Stimulated activated CD4-positive, alpha-beta T cell treated with anti-CD3 and anti-CD28 coated beads, Interleukin-2, amount 100 ng/mL, for 24 hours (primary cell): ENCODE data around the gene CLASP1.
"Not testable (repeated sequence)": the region's sequence is repeated elsewhere in the genome, so short reads cannot be mapped to it uniquely, and the experiment has no call there.

Experiments used
- DNase-seq, 2 donors: peaks; one replicate each; pipeline ENCODE4 v3.0.0-alpha.2; 2020

Gene CLASP1

GRCh38 chr2:121498731-121499130 lies 150.5 kb downstream of the CLASP1 start:
- no peak for DNase-seq

DNA sequence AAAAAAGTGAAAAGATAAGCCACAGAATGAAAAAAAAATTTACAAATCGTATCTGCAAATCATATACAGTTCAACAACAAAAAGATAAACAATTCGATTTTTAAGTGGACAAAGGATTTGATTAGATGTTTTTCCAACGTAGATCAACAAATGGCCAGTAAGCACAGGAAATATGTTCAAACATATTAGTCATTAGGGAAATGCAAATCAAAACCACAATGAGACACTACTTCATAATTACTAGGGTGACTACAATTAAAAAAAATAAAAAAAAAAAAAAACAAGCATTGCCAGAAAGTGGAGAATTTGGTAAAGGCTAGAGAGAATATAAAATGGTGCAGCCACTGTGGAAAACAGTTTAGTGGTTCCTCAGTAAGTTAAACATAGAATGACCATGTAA lies 156.9 kb downstream of the CLASP1 start:
- DNase-seq = no peak

- no peak for DNase-seq
These were observed 157.7 kb downstream of the CLASP1 start for GRCh38 chr2:121491518-121491917.

DNA sequence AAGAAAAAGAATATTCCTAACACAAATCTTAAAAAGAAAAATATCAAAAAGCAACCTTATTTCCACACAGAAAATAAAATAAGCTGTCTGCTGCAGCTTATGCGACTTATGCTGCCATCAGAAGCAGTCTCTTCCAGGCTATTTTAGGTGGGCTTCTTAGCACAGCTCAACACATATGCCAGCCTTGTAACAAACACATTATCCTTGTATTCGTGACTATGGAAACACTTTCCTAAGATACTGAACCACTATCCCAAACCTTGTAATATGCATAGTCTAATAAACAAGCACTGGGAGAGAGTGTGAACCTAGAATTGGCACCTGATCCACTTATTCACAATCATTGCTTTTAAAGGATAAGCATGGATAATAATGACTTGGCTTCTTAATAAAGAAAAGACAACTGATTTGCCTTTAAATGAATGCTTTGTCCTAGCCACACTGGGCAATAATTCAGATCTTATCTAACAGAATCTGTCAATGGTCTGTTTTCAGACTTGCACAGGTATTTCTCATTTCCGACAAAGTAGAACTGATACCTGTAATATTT lies 158.6 kb downstream of the CLASP1 start:
- no peak for DNase-seq

GRCh38 chr2:121489911-121490583 lies 159.2 kb downstream of the CLASP1 start:
- no peak for DNase-seq

DNA sequence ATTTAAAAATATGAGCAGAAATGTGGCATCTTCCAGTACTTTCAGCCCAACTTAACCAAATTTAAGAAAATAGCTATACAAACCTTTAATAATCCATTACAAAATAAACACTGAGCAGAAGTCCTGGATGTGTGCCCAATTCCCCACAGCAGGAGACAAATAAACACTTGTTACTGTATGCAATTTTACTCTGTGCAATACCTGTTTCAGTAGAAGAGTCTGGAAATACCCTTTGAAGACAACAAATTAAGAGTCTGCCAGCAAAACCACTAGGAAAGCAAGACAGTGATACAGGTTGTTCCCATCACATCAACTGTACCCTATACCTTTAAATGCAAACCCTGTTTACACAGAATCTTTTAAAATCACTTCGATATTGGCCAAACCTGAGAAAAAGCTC lies 160.0 kb downstream of the CLASP1 start:
- DNase-seq = no peak

DNA sequence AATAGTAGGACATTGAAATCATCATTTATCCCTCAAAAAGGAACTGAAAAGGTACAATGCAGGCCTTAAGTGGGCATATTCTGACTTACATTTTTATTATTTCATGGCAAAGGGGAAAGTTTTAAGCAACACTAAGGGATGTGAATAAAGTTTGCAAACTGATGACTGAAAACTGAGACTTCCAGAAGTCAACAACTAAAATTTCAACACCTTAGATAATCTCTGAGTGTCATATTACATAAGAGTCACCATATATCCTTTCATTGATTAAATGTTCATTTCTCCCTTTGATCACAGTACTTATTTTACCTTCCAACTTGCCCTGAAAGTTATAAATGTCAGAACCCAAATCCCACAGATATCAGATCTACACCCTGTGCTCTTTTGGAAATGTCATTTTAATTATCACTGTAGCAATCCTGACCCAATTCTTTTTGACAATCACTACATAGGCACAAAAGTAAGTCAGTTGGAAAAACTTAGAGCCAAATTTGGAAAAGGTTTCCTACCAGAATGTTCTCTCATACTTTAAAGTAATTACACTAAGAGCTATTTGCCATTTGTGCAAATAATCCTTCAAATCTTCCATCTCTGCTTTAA lies 163.0 kb downstream of the CLASP1 start:
- DNase-seq = no peak

GRCh38 chr2:121485039-121485438 lies 164.2 kb downstream of the CLASP1 start:
- no peak for DNase-seq

DNA sequence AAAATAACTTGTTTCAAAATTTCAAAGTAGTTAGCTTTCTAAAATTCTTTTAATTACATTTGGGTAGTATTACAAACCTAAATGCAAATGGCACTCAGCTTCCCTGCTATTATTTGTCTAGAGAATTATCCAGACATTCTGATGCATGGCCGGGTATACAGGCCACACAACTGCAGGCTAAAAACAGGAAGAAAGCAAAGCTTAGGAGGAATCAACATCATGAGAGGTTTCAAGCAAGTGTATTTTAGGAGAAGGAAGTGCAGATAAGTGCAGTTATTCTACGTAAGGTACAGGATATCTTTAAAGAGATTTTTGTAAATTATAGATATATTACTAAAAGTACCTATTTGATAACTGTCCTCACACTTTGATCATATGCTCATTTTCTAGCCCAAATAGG lies 165.4 kb downstream of the CLASP1 start:
- no peak for DNase-seq

- no peak for DNase-seq
These were observed 166.2 kb downstream of the CLASP1 start for GRCh38 chr2:121483021-121483420.

- no peak for DNase-seq
These were observed 168.4 kb downstream of the CLASP1 start for GRCh38 chr2:121480826-121481225.

DNA sequence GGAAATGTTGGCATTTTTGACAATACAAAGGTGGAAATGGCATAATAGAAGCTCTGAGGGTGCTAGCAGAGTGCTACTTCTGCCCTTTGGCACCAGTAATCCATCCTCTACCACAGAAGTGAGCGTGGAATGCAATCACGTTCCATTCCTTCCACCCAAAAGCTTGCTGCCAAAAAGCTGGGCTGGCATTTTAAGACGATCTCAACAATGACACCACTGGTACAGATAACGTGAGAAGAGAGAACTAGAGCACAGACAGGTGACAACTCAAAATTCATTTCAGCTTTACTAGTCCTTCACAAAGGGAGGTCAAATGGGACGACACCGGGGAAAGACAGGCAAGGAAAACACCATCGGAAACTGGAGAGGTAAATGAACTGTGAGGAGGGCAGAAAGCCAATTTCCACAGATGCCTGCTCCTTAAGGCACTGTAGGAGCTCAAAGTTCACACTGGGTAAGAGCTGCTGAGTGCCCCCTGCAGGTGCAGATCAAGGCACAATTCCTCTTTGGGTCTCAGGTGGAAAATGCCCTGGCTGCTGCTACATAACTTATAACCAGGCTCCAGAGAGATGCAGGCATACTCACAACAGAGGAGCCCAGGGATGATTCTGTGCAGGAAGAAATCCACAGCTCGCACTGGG lies 169.3 kb downstream of the CLASP1 start:
- DNase-seq = no peak

DNA sequence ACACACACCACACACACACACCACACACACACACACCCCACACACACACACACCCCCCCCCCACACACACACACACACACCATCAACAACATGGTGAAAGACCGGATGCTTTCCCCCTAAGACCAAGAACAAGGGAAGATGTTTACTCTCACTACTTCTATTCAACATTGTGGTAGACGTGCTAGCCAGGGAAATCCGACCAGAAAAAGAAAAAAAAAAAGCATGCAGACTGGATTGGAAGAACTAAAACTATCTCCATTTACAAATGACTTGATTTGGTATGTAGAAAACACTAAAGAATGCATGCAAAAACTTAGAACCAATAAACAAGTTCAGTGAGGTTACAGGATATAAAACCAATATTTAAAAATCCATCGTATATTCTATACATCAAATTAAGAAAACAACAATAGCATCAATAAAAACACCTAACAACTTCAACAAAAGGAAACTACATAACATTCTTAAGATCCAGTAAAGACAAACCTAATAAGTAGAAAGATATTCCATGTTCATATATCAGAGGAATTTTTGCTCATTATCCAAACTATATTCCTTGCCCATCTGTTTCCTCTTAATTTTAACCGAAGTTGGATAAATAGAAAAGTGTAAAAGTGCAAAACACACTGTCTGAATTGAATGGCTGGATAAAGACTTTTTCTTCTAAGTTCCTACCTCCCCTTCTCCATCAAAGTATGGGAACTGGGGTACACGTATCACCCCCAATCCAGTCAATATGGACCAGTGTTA lies 170.1 kb downstream of the CLASP1 start:
- DNase-seq = no peak

DNA sequence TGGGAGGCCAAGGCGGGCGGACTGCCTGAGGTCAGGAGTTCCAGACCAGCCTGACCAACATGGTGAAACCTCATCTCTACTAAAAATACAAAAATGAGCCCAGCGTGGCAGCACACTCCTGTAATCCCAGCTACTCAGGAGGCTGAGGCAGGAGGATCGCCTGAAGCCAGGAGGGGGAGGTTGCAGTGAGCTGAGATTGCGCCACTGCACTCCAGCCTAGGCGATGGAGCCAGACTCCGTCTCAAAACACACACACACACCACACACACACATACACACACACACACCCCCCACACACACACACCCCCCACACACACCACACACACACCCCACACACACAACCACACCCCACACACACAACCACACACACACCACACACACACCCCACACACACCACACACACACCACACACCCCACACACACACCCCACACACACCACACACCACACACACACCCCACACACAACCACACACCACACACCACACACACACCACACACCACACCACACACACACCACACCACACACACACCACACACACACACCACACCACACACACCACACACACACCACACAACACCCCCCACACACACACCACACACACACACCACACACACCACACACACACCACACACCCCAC lies 170.8 kb downstream of the CLASP1 start:
- DNase-seq = not testable (repeated sequence)

DNA sequence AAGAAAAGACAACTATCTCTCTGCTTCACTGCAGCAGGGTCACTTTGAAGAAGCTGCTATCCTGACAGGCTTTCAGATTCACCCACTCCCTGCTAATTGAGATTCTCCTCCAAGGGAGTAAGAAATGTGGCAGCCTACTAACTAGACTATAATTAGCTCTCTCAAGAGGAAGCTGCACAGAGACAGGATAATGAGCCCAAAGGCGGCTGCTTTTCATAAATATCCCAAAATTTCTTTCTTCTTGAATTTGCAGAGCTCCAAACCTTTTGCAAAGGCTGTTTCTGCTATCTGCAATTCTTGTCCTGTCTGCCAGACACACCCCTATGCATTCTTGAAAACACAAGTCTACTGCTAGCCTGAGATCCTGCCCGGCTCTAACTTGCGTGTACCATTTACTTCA lies 172.6 kb downstream of the CLASP1 start:
- no peak for DNase-seq

DNA sequence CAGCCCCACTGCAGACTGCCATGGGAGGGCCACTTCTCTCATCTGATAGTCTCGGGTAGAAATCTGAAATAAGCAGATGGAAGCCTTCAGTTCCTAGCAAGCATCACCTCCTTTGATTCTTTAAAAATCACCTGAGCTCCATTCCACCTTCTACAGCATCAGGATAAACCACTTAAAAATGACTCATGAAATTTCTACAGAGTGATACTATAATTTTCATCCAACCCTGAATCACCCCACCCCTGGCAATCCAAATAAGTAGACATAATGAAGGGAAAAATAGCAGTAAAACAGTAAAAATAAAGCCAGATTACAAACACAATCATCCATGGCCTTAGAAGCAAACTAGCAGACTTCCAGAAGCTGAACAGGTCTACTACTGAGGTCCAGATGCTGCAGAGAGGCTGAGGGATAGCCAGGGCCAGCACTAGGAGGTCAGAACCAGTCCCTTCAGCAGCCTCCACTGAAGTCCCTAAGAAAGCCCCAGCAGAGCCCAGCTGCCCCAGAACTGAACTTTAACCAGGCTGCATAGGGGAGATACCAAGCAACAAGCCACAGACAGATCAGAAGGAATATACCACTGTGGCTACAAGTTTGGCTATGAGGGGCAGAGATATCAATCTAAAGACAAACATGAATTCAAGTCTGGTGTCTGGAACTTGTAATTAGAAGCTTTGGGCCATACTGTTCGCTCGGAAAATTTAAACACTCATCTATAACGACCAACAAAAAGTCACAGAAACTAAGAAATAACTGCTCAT lies 173.3 kb downstream of the CLASP1 start:
- no peak for DNase-seq

GRCh38 chr2:121473512-121473911 lies 175.8 kb downstream of the CLASP1 start:
- DNase-seq = no peak

DNA sequence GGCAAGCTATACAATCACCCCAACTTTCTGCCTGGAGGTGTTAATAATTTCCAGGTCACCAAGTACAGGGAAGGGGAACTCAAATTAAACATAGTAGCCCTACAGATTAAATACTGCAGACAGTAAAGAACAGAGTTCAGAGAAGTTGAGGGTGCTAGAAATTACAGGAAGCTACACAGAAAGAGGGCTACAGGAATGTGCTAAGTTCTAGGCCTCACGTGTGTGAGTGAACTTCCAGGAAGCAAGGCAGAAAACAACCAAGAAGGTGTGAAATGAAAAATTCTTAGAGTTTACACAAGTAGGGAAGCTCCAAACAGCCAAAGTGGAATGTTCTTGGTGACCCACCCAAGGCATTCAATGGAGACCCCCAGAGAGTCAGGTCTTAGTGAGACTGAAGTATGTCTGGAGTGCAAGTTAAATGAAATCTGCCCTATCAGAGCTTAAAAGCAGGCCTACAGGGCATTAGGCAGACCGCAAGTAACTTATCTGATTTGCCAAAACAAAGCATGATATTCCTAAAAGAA lies 176.7 kb downstream of the CLASP1 start:
- DNase-seq = no peak

- DNase-seq = no peak
These were observed 177.5 kb downstream of the CLASP1 start for GRCh38 chr2:121471532-121472469.

DNA sequence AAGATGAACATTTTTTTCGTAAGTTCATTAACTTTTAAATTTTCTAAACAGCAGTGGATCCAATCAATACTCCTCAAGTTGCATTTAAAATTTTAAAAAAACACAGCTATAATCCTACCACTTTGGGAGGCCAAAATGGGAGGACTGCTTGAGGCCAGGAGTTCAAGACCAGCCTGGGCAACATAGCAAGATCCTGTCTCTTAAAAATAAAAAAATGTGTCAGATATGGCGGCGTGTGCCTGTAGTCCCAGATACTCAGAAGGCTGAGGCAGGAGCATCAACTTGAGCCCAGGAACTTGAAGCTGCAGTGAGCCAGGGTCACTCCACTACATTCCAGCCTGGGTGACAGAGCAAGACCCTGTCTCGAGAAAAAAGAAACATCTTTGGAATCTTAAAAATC lies 178.3 kb downstream of the CLASP1 start:
- DNase-seq = no peak

GRCh38 chr2:121469356-121469755 lies 179.9 kb downstream of the CLASP1 start:
- DNase-seq = no peak
